Measurements from ENCODE around the gene TPCN1. TPM values are rescaled to one million over a fixed set of nuclear protein-coding genes. Genes with fewer than 3 reads are reported as not detected.

Gene TPCN1
- total and polyA plus RNA-seq, 2 donors (not counting 1 experiment from before 2014, with no cell fraction given), result 17.2 to 17.8 TPM

DNA sequence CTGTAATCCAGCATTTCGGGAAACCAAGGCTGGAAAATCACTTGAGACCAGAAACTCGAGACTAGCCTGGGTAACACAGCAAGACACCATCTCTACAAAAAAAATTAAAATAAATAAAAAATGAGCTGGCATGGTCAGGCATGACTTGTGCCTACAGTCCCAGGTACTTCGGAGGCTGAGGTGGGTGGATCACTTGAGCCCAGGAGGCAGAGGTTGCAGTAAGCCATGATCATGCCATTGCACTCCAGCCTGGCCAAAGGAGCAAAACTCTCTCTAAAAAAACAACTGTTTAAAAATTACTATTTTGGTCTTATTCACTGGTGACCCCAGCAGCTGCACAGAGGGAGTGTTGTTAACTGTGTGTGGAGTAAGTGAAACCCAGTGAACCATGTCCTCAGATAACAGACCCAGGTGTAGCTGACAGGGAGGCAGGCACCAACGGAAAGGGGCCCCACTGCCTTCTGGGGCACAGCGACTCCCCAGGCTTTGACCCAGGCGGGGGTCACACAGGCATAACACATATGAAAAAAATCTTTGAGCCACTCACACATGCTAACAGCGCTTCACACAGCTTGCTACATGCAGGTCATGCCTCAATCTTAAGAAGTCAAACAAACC, 48.1 kb upstream of the TPCN1 start:
- Histone ChIP-seq H3K27me3 (ENCODE audit: control insufficient read depth, insufficient read depth, low read length) (no peaks in the 10 kb centered on the region), H3K36me3 (ENCODE audit: control insufficient read depth, insufficient read depth, low read length) (peaks cover 17% of the 10 kb centered on the region), H3K4me3 (replicated peaks in 1 of 4; ENCODE audit: control extremely low read depth in 1 of 4, insufficient read depth in 1 of 4, low read depth in 3 of 4, low read length in 4 of 4) (no peak overlapping the region), H3K79me2 (ENCODE audit: control insufficient read depth, insufficient read depth, low read length) (no peaks in the 10 kb centered on the region), H4K20me1 (ENCODE audit: control insufficient read depth, extremely low read depth, insufficient read depth, low read length) (no peaks in the 10 kb centered on the region), H3K9me3 (ENCODE audit: control insufficient read depth, insufficient read depth, low read depth, low read length) (no peaks in the 10 kb centered on the region), H3K9ac (ENCODE audit: insufficient read depth, low read length) (no peak overlapping the region), H3K4me2 (ENCODE audit: extremely low read depth, insufficient read depth, low read length) (no peak overlapping the region), H3K27ac (ENCODE audit: insufficient read depth, low read length) (no peak overlapping the region), H3K4me1 (ENCODE audit: control insufficient read depth, extremely low read depth, insufficient read depth, low read length) (no peaks in the 10 kb centered on the region), H2AFZ (ENCODE audit: low read length) (no peak overlapping the region)
- TF ChIP-seq, protein P1, sequence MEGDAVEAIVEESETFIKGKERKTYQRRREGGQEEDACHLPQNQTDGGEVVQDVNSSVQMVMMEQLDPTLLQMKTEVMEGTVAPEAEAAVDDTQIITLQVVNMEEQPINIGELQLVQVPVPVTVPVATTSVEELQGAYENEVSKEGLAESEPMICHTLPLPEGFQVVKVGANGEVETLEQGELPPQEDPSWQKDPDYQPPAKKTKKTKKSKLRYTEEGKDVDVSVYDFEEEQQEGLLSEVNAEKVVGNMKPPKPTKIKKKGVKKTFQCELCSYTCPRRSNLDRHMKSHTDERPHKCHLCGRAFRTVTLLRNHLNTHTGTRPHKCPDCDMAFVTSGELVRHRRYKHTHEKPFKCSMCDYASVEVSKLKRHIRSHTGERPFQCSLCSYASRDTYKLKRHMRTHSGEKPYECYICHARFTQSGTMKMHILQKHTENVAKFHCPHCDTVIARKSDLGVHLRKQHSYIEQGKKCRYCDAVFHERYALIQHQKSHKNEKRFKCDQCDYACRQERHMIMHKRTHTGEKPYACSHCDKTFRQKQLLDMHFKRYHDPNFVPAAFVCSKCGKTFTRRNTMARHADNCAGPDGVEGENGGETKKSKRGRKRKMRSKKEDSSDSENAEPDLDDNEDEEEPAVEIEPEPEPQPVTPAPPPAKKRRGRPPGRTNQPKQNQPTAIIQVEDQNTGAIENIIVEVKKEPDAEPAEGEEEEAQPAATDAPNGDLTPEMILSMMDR (conservative IDR thresholded peaks at IDR 0.05 in 1 of 2, IDR thresholded peaks at IDR 0.05 in 1 of 2; ENCODE audit: low read depth in 1 of 2, low read length in 2 of 2), result no peak
- no peak for TF ChIP-seq EZH2 (IDR thresholded peaks at IDR 0.05; ENCODE audit: low read length, missing control alignments)
- no peak for DNase-seq (ENCODE audit: low read depth in 2 of 2)

DNA sequence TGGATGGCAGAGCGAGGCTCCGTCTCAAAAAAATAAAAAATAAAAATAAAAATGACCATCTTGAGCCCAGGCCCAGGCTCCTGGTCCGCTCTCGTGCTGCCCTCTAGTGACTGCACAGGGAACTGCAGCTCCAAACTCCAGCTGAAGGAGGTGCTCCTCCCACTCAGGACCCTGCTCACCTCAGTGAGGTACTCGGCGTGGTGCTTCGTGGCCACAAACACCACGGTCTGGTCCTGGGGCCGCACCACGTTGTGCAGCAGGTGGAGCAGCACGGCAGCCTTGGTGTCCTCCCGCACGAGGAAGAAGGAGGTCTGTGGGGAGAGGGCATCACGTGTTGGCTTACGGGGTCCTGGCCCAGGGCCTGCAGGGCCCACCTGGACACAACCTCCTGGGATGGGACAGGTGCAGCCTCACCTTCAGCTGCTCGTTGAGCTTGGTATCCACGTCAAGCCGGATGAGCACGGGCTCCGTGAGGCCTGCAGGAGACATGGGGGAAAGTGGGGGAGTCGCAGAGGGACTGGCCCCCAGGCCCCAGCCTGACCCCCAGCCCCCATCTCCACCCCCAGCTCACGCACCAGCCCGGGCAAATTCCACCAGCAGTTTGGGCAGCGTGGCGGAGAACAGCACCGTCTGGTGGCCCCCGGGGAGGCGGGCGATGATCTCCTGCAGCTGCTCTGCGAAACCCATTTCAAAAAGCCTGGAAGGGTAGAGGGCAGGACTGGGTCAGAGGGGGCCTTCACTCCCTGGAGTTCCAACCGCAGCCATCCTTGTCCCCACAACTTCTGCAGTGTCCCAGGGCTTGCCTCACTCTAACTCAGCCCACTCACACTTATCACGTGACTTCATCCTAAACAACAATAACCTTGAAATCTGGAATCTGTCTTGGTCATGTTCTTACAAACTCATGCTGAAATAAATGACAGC, 46.5 kb upstream of the TPCN1 start:
- peak; percentile 32 to 65 for DNase-seq (ENCODE audit: low read depth in 2 of 2)
- H4K20me1 ChIP-seq (ENCODE audit: control insufficient read depth, extremely low read depth, insufficient read depth, low read length), result no peaks in the 10 kb centered on the region
- TF ChIP-seq, protein P1 (conservative IDR thresholded peaks at IDR 0.05 in 1 of 2, IDR thresholded peaks at IDR 0.05 in 1 of 2; ENCODE audit: low read depth in 1 of 2, low read length in 2 of 2), result peak; percentile 93 to 98
- no peak for TF ChIP-seq EZH2 (IDR thresholded peaks at IDR 0.05; ENCODE audit: low read length, missing control alignments)

DNA sequence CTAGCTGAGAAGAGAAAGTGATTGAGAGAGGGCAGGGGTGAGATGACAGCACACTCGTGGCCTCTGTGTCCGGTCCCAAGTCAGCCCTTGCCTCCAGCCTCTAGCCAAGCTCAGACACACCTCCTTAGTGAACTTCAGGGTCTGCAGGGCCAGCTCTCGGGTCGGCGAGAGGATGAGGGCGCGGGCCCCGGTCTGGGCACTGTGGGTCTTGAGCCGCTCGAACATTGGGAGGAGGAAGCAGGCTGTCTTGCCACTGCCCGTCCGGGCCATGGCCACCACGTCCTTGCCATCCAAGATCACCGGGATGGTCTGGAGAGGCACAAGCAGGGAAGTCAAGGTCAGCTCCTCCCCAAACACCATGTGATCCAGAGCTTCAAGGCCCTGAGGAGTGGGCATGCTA, 42.2 kb upstream of the TPCN1 start:
- no peak for TF ChIP-seq EZH2 (IDR thresholded peaks at IDR 0.05; ENCODE audit: low read length, missing control alignments)
- TF ChIP-seq, protein P1 (conservative IDR thresholded peaks at IDR 0.05 in 1 of 2, IDR thresholded peaks at IDR 0.05 in 1 of 2; ENCODE audit: low read depth in 1 of 2, low read length in 2 of 2), result no peak
- no peaks in the 10 kb centered on the region for H3K9me3 ChIP-seq (ENCODE audit: control insufficient read depth, insufficient read depth, low read depth, low read length)
- H4K20me1 ChIP-seq (ENCODE audit: control insufficient read depth, extremely low read depth, insufficient read depth, low read length), result no peaks in the 10 kb centered on the region
- DNase-seq (ENCODE audit: low read depth in 2 of 2), result no peak
- H3K4me2 ChIP-seq (ENCODE audit: extremely low read depth, insufficient read depth, low read length), result no peak overlapping the region
- H3K79me2 ChIP-seq (ENCODE audit: control insufficient read depth, insufficient read depth, low read length), result peaks cover 23% of the 10 kb centered on the region
- H3K36me3 ChIP-seq (ENCODE audit: control insufficient read depth, insufficient read depth, low read length), result peaks cover 12% of the 10 kb centered on the region
- no peak overlapping the region for H3K9ac ChIP-seq (ENCODE audit: insufficient read depth, low read length)
- no peaks in the 10 kb centered on the region for H3K27me3 ChIP-seq (ENCODE audit: control insufficient read depth, insufficient read depth, low read length)
- H2AFZ ChIP-seq (ENCODE audit: low read length), result no peak overlapping the region
- H3K27ac ChIP-seq (ENCODE audit: insufficient read depth, low read length), result no peak overlapping the region
- no peaks in the 10 kb centered on the region for H3K4me1 ChIP-seq (ENCODE audit: control insufficient read depth, extremely low read depth, insufficient read depth, low read length)
- H3K4me3 ChIP-seq (replicated peaks in 1 of 4; ENCODE audit: control extremely low read depth in 1 of 4, insufficient read depth in 1 of 4, low read depth in 3 of 4, low read length in 4 of 4), result no peak overlapping the region

More for the DNA sequence above, 46.5 kb upstream of the TPCN1 start:
- H3K9ac ChIP-seq (ENCODE audit: insufficient read depth, low read length), result no peak overlapping the region
- H3K27me3 ChIP-seq (ENCODE audit: control insufficient read depth, insufficient read depth, low read length), result no peaks in the 10 kb centered on the region
- no peak overlapping the region for H3K4me3 ChIP-seq (replicated peaks in 1 of 4; ENCODE audit: control extremely low read depth in 1 of 4, insufficient read depth in 1 of 4, low read depth in 3 of 4, low read length in 4 of 4)
- no peaks in the 10 kb centered on the region for H3K79me2 ChIP-seq (ENCODE audit: control insufficient read depth, insufficient read depth, low read length)
- H2AFZ ChIP-seq (ENCODE audit: low read length), result no peak overlapping the region
- no peaks in the 10 kb centered on the region for H3K9me3 ChIP-seq (ENCODE audit: control insufficient read depth, insufficient read depth, low read depth, low read length)
- H3K27ac ChIP-seq (ENCODE audit: insufficient read depth, low read length), result peak overlapping the region; percentile 16
- H3K36me3 ChIP-seq (ENCODE audit: control insufficient read depth, insufficient read depth, low read length), result peaks cover 17% of the 10 kb centered on the region
- H3K4me1 ChIP-seq (ENCODE audit: control insufficient read depth, extremely low read depth, insufficient read depth, low read length), result no peaks in the 10 kb centered on the region
- H3K4me2 ChIP-seq (ENCODE audit: extremely low read depth, insufficient read depth, low read length), result no peak overlapping the region
